Skin epidermis (tissue), 12 donors: ENCODE results near the gene WDR4.
A peak's percentile ranks its signal among the peaks of the same experiment; 100 is the strongest.
"Not testable (repeated sequence)": the region's sequence is repeated elsewhere in the genome, so short reads cannot be mapped to it uniquely, and the experiment has no call there.

Experiments
- H3K27ac ChIP-seq, 21 experiments: fragments of 200-600 bp; sonication (generic) in 11 of 21; one replicate each; pipeline ENCODE4 v1.5.0; 2020; ENCODE audit warnings: mild to moderate bottlenecking in 3 of 21, inconsistent platforms in 2 of 21, moderate library complexity in 2 of 21
- H3K4me3 ChIP-seq, 7 experiments: fragments of 200-600 bp; sonication (generic) in 2 of 7; one replicate each; pipeline ENCODE4 v1.5.0; 2020; ENCODE audit warnings: inconsistent platforms in 2 of 7, mild to moderate bottlenecking in 2 of 7, moderate library complexity in 1 of 7

The WDR4 gene

DNA sequence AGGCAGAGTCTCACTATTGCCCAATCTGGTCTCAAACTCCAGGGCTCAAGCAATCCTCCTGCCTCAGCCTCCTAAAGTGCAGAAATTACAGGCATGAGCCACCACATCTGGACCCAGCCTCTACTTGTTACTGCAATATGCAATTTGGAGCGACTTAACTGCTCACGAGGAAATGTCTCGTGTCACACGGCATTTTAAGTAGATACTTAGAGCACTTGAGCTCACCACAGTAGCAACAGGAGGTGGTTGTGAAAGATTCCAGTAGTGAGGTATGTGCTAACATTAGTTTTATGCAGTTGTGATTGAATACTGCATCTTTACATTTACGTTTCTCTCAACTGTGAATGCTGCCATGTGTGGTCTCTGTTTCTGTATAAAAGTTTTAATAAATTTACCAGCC lies 8.0 kb upstream of the WDR4 start:
- no peak overlapping the region for H3K27ac ChIP-seq
- H3K4me3 ChIP-seq, result no peak overlapping the region

DNA sequence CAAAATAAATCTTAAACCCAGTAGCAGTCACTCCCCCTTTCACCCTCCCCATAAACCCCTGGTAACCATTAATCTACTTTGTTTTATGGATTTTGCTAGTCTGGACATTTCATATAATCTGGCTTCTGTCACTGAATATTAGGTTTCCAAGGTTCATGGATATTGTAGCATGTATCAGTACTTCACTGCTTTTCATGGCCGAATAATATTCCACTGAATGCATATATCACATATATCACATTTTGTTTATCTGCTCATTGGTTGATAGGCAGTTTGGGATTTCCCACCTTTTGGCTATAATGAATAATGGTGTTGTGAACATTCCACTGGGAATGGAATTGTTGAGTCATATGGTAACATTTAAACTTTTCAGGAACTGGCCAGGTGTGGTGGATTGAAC lies 4.6 kb upstream of the WDR4 start:
- no peak overlapping the region for H3K27ac ChIP-seq
- H3K4me3 ChIP-seq, result no peak overlapping the region

DNA sequence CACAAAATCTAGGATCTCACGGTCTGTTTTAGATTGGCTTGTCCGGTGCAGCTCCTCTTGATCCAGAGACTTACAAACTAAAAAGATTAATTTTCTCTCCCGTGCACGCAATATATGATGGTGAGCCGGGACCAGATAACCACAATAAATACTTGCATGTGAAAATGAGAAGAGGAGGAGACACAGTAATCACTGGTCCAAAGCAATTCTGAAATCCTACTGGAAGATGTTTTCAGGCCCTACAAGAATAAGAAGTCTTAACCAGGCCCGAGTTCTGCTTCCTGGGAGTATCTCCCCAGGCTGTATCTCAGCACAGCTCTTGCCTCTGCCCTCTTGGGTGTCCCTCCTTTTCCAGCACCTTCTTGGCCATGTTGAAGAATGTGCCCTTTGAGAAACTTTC lies 1.0 kb upstream of the WDR4 start:
- Histone ChIP-seq H3K27ac (peak overlapping the region in 5 of 21 experiments; percentile 62 to 98 (median 80)), H3K4me3 (peak overlapping the region in 3 of 7 experiments; percentile 93 to 100 (median 99))

DNA sequence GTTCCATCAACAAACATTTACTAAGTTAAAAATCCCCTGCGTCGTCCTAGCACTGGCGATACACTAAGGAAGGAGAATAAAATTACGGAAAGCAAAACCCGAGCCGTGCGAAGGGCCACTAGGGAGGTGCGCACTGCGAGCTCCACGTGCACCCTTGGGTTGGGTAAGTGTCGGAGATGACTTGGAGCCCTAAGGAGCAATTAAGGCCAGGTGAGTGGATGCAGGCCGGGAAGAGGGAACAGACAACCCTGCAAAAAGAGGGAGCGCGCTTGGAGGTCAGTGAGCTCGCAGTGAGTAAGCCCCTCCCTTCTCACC lies 704 bp downstream of the WDR4 start:
- H3K27ac ChIP-seq, result peak overlapping the region in 20 of 21 experiments; percentile 77 to 98 (median 88)
- H3K4me3 ChIP-seq, result peak overlapping the region; percentile 93 to 100 (median 99)

DNA sequence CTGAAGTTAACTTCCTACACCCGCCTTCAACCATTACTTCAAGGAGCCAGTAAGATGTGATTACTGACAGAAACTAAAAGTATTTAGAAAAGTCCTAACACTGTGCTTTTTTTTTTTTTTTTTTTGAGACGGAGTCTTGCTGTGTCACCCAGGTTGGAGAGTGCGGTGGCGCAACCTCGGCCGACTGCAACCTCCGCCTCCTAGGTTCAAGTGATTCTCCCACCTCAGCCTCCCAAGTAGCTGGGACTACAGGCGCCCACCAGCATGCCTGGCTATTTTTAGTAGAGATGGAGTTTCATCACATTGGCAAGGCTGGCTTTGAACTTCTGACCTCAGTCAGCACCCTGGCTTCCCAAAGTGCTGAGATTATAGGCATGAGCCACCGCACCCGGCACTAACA lies 3.5 kb downstream of the WDR4 start:
- H3K4me3 ChIP-seq, result not testable (repeated sequence)

DNA sequence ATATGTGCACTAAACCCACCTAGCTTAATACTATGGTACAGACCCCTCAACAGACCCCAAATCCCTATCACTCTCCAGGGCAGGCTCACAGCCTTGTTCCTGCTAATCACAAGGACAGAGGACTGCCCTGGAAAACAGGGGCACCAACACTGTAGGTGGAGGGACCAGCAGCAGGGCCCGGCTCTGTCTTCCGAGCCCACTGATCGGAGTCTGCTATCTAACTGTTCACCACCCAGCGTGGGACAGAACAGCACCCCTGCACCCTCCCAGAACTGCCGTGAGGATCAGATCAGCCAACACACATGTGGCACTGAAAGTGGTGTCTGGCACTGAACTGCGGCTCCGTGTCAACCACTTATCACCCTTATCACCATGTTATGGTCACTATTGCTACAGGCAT lies 6.2 kb downstream of the WDR4 start:
- H3K4me3 ChIP-seq, result no peak overlapping the region
- H3K27ac ChIP-seq, result no peak overlapping the region

More for the DNA sequence above, 3.5 kb downstream of the WDR4 start:
- H3K27ac ChIP-seq, result not testable (repeated sequence)

DNA sequence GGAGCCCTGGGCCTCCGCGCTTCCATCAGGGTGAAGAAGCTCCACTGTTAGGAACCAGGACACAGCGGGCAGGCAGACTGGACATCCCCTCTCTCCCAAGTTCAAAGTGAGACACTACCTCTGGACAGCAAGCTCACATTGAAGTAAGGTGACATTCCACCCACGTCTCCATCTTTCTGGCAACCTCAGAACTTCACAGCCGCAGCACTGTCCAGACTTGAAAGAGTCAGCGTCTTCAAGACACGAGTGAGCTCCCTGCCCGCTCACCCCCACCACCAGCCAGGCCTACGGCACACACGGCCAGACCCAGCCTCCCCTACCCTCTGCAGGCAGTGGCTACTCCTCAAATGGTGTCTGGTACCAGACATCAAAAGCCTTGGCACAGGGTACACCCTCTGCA lies 11.1 kb downstream of the WDR4 start:
- Histone ChIP-seq H3K4me3 (no peak overlapping the region), H3K27ac (no peak overlapping the region)

DNA sequence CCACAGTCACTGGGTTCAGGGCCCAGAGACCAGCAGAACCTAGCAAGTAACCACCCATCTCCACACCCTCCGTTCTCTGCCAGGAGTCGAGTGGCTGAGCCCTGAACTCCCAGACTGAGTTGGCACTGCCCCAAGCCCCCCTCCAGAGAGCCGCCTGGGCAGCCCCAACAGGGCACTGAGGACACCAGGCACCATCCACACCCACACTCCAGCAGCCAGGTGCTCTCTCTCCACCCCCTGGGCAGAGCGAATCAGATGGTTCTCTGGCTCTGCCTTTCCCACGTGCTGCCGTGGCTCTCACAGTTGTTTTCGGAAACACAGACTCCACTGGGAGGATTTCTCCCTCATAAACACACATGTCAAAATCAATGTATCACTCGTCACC lies 13.6 kb downstream of the WDR4 start:
- H3K27ac ChIP-seq, result no peak overlapping the region
- H3K4me3 ChIP-seq, result no peak overlapping the region

DNA sequence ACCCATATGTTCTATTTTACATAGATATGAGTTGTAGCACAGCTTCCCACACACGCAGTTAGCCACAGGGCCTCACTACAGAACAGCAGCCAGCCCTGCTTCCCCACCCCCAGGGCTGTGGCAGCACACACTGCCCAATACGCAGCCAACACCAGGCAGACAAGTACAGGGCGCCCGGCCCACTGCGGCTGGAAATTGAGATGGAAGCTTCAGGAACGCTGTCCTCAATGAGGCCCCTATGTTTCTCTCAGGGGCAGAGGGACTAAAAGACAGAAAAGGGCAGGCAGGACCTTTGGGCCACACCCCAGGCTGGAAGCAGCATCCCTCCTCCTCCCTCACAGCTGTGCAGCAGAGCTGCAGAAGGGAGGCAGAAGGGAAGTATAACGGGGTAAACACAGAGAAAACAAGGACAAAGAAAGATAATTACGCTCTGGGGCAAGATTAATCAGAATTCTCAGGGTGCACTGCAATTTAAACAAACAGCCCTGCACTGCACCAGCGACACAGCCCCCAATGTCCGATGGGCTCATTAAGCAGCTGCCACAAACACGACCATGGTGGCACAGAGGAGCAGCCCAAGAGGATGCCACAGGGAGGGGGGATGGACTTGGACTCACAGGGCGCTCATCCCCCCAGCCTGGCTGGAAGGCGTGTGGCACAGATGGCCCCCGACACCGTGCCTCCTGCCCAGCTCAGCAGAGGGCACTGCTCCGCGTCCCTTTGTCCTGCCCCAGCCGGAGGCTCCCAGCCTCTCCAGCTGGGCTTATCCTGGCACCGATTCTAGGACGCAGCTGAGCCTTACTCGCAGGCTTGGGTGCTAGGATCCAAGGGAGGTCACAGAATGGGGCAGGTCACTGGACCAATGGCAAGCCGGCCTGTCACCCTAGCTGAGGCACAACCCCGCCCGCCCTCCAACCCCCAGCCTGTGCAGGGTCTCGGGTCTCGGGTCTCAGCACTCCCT lies 14.2 kb downstream of the WDR4 start:
- H3K4me3 ChIP-seq, result no peak overlapping the region
- H3K27ac ChIP-seq, result no peak overlapping the region

DNA sequence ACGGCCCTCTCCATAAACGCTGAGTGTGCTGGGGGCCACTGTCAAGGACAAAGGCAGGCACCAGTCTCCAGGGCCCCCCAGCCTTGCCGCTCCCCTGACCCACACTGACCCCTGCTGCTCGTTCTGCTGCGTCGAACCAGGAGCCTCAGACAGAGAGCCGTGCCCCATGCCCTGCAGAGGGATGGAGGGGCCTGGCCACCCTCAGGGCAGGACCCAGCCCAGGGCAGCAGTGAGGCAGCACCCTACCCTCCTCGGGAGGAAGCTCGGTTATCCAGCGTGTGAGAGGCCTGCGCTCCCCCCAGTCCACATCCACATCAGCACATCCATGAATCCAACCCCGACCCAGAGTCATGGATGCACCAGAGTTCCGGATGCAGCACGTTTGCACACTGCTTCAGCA lies 15.1 kb downstream of the WDR4 start:
- Histone ChIP-seq H3K4me3 (no peak overlapping the region), H3K27ac (no peak overlapping the region)

DNA sequence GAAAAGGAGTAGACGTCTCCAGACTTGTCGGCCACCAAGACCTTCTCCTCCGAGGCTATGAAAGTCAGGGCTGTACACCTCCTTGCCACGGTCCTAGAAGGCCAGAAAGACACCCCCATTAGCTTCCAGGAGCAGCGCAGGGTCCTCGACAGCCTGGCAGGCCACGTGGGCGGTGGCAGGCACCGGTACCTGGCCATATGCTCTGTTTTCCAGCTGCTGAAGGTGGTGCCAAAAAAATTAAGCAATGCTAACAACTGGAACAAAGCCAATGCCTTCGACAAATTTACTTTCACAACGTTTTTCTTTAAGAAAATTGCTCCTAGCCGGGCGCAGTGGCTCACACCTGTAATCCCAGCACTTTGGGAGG lies 15.9 kb downstream of the WDR4 start:
- Histone ChIP-seq H3K27ac (no peak overlapping the region), H3K4me3 (no peak overlapping the region)

DNA sequence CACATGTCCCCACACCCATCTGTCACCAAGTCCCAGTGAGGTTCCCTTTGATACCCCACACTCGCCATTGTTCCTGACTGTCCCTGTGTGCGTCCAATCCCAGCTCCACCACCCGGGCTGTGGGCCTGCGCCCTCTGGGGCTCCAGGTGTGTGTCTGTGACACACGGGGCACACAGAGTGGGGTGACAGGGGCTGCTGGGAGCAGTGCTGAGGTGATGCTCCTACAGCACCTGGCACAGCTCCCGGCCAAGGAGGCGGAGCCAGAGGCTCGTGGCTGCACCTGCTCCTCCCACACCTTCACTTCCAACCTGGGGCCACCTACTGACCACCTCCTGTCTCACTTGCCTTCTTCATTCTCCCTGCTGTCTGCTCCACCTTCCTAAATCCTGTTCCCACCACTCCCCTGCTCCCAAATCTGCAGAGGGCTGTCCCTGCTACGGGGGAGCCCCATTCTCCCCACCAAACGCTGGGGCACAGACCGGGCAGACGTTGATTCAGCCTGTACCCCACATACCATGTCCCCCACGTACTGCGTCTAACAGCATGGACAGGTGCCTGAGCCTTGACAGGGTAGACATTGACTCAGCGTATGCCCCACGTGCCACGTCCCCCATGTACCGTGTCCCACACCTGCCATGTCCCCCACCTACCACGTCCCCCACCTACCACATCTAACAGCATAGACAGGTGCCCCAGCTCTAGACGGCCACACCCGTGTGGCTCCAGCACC lies 16.4 kb downstream of the WDR4 start:
- Histone ChIP-seq H3K4me3 (no peak overlapping the region), H3K27ac (no peak overlapping the region)

DNA sequence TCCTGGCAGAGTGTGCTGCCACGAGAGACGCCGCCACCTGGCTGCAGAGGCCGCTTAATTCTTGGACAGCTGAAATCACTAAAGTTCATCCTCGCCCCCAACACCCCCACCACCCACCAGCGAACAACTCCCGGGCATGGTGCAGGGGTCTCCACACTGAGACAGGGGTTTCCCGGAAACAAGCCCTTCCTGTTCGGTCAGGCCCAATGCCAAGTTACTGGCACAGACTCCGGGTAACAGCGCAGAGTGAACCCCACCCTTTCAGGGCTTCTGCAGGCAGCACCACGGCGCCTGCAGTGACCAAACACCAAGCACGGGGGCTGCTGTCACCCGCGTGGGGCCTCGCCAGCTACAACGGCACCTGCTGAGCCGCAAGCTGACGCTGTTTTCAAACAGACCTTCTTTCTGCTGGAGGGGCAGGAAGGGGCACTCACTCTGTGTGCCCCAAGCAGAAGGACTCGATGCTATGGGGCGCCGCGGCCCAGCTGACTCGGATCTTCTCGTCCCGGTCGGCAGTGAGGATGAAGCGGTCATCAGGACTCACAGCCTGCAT lies 17.4 kb downstream of the WDR4 start:
- Histone ChIP-seq H3K4me3 (no peak overlapping the region), H3K27ac (peak overlapping the region in 1 of 21 experiments; percentile 3)

DNA sequence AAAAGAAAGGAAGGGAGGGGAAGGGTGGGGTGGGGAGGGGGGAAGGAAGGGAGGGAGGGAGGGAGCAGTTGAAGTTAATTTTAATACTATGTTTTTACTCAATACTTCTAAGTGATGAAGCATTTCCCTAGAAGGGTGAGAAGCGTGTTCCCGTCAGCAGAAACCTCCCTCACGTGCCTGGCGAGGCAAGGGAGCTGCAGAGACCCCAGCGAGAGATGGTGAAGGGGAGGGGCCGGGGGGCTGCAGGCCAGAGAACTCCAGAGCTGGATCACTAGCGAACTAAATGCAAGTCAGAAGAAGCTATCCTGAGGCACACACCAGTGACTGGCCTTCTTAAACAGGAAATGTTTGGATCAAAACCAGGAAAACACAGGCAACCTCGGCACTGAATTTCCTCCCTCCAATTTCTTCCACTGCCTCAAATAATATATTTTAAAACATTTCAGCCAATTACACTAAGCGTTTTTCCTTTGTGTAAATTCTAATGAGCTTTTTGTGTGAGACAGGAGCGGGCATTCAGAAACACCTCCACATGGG lies 18.0 kb downstream of the WDR4 start:
- no peak overlapping the region for H3K4me3 ChIP-seq
- H3K27ac ChIP-seq, result peak overlapping the region in 1 of 21 experiments; percentile 3

DNA sequence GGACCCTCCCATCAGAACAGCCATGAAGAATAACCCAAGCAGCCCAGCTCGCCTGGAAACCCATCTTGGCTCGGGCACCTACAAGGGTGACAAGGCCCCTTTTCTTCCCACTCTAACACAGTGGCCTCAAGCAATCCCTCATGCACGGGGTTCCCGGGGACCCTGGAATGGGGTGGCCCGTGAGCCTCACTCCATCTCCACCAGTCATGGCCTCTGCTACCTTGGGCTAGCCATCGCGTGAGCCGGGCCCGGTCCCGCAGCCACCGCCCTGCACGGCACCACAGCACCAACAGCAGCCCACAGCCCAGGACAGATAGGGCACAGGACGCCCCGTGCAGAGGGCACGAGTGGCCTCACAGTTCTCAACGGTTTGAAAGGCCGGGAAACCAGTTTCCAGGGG lies 19.0 kb downstream of the WDR4 start:
- H3K27ac ChIP-seq, result no peak overlapping the region
- H3K4me3 ChIP-seq, result no peak overlapping the region

DNA sequence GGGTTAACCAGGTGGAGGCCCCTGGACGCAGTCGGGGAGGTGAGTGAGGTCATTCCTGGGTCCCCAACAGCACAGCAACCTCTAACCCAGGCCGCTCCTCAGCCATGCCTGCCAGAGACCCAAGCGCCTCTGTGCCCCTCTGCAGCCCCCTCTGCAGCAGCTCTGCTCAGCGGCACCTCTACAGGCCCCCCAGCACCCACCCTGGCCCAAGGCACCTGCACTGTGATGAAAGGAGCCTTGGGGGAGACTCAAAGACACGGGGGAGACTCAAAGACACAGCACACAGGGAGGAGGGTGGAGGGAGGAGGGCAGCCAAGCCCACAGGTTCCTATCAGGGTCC lies 19.5 kb downstream of the WDR4 start:
- H3K27ac ChIP-seq, result no peak overlapping the region
- no peak overlapping the region for H3K4me3 ChIP-seq

DNA sequence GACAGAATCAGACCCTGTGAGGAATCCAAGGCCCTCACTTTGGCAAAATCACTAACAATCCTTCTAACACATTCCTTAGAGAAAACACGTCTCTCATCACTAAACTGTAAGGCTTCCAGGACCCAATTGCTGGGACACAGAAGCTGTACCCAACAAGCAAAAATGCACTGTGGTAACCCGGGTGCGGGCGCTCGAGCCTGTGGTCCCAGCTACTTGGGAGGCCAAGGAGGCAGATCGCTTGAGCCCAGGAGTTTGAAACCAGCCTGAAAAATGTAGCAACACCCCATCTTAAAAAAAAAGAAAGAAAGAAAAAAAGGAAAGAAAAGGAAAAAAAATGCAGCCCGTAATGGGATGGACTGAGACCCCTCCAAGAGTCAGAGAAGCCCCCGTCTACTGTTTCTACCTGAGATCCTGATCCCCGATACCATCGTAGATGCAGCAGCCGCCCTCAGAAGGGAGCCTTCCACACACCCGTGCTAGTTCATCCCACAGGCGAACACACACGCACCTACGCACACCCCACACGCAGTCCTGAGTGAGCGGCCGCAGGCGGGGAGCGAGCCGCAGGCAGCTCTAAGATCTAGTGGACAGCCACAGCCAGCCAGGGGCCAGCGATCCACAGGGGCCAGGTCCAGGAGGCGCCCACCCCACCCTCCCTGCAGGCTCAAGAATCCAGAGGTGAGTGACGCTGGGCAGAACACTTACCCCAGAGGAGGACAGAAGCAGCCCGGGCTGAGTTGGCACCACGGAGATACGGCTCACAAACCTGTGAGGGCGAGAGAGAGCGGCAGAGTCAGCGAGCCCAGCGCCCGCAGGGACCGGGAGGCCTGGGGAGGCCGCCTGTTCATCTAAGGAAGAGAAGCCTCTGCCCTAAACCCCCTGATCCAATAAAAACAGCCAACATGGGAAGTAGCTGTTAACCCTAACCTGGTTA lies 20.1 kb downstream of the WDR4 start:
- H3K4me3 ChIP-seq, result no peak overlapping the region
- H3K27ac ChIP-seq, result no peak overlapping the region

DNA sequence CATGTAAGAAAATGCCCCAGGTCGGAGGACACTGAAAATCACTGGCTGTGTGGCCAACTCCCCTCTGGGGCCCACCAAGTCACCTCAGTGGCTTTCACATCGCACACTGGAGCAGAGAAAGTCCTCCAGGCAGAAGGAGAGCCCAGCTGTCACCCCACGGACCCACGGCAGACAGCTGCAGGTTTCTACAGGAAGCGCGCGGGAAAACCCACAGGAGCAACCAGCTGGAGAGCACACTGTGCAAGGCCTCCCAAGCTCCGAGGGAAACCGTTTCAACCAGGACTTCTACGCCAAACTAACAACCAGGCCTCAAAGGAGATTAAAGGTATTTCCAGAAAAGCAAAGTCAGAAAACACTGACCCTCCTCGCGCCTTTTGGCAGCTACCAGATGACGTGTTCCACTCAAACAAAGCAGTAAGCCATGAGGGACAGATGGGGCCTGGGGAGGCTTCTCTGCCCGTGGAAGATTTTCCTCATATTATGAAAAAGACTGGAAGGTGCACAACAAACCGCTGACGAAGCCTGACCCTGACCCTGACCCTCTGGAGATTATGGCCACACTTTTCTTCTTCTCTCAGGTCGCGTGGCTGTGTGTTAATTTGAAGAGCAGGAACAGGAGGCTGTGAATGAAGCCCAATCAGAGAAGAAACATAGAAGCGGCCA lies 21.0 kb downstream of the WDR4 start:
- H3K4me3 ChIP-seq, result no peak overlapping the region
- no peak overlapping the region for H3K27ac ChIP-seq

DNA sequence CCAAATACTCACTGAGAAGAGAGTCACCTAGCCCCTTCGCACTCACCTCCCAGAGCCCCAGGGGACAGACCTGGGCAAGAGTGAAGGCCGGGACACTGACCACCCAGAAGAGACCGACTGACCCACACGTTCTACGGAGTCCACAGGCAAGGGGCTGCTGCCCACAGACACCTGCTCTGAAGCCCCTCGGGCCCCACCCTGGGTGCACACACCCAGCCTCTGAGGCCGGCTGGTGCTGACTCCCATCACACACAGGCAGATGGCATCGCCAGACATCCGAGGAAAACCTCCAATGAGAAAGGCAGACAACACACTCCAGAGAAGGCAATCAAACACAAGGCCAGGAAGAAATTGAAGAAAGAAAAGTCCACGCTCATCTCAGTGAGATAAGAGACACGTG lies 22.1 kb downstream of the WDR4 start:
- H3K27ac ChIP-seq, result no peak overlapping the region
- no peak overlapping the region for H3K4me3 ChIP-seq
